ENCODE data around the gene ATP9A.

The ATP9A gene

DNA sequence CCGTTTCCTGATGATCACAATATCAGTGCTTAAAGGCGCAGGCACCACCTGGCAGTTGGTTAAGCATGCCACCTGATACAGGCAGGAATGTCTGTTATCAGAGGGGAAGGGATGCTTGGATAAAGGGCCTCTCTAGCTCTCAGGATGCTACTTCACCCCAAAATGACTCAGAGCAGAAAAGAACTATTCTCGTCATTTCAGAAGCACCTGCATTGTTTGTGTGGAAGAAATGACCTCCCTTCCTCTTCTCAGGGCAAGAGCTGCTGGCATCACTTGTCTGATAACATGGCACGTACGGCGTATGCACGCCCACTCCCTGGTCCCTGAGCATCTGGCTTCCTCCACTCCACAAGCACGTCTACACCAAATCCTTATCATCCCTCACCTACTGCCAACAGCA lies 47.3 kb downstream of the ATP9A start:
- no peak for DNase-seq

DNA sequence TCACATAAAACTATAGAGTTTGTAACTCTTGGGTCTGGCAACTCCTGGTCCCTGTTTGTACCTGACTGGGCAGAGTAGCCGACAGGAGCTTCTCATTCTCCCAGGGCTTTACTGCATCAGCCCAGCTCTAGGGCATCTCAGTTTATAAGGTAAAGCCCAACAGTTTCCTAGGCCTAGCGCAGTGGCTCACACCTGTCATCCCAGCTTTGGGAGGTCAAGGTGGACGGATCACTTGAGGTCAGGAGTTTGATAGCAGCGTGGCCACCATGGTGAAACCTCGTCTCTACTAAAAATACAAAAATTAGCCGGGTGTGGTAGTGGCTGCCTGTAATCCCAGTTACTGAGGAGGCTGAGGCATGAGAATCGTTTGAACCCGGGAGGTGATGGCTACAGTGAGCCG lies 47.8 kb downstream of the ATP9A start:
- no peak for DNase-seq

DNA sequence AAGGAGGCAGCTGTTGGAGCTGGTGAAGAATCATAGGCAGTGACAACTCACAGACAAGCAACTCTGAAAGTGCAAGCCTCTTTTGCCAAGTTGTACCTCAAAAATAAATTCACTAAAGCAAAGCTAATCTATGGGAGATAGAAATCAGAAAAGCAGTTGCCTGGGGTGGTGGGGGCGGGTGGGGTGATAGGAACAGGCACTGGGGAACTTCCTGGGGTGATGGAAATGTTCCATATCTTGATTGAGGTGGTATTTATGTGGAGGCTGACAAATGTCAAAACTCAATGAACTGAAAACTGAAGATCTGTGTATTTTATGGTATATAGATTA lies 52.4 kb downstream of the ATP9A start:
- no peak for DNase-seq

DNA sequence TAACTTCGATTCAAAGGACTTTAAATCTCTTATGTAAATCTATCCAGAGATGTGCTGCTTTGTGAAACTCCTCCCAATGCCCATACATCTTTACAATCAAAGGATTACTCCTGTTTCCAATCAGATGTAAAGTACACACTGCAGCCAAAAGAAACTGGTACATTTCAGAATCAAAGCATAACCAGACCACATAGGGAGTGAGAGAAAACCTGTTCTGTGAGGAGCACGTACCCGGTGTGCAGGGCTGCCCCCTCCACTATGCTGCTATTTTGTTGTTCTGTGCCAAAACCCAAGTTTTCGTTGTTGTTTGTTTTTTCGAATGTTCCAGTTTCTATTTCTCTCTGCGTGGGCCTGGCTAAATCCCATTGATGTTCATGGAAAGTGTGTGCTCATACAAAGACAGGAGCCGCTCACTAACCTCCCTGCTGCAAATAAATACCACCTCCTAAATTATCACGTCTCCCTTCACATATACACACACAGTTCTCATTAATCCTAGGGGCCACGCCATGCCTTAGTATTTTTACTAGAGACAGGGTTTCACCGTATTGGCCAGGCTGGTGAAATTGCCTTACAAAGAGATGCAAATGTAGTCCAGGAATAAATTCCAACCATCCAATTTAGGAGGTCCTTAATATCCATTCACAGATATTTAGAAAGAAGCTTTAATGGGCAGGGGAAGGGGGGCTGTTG lies 52.9 kb downstream of the ATP9A start:
- DNase-seq, result no peak

DNA sequence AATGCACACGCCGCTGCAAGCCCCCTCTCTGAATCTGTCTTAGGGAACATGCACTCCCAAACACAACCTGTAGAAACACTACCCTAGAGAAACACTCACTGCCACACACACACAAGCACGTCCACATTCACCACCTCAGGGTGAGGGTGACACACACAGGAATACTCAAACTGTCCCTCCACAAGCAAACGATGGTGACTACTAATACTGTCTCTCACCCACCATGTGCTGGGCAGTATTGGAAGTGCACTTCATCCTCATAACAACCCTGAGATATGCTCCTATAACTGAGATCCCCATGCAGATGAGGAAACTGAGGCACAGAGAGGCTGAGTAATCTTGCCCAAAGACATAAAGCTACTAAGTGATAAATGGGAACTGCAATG lies 55.0 kb downstream of the ATP9A start:
- DNase-seq, result no peak

DNA sequence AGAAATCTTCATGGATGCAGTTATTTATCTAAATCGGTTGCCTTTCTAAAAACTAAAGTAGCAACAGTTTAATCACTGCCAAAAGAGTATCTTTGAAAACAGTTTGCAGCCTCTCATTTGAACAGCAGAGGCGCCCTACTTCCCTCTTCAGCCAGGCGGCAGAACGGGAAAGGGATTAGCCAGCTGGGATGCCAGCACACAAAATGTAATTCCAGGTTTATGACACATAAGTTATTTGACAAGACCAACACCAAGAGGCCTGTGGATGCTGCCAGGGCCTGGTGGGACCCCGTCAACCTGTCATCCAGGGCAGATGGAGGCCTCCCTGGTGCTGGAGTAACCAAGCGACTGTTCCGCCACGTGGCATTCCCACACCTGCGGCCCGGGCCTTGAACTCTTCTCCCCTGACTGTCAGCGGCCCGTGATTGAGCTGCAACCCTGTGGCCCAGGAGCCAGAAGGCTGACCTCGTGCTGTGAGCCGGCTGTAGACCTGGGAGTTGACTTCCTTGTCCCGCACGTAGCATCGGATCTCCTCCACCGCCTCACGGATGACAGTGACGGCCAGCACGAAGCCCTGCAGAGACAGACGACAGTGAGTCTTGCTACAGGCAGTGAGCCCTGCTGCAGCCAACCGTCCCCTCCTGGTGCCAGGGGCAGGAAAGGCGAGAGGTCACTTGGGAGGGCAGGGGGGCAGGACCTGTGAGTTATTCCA lies 55.5 kb downstream of the ATP9A start:
- DNase-seq, result no peak

DNA sequence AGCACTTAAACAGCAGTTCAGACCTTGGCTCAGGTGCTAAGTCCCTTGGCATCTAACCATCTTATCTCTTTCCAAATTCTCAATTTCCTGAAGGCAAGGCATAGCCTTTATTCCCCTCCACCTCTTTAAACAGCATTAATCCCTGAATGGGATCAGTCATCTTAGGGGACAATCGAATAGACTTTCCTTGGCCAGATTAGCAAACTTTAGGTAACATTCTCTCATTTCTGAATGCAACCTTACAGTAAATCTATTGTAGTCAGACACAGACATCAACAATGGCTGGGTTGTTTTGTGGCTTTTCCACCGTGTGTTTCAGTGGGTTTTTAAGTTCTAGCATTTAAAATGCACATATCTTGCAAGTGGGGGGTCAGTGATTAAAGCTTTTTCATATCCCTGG lies 56.8 kb downstream of the ATP9A start:
- DNase-seq, result no peak

DNA sequence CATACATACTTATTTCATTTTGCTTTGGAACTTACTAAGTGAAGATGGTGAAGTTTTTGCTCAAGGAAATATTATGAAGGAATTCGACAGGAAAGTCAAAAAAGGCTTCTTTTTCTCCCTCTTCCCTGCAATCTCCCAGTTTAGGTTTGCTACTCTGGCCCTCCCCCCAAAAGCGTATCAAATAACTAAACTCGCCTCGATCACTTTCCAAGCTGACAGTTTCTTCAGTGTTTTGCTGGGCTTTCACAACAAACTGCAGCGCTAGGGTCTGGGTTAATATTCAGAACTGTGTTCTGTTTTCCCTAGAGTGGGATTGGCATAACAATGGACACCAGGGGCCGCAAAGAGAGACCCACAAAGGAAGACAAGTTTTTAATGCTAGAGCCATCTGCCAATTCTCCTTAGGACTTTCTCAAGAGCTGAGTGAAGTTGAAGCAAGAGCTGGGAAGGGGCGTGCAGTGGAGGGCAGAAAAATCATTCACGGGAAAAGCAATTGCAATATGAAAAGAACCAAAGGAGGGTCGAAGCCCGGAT lies 57.8 kb downstream of the ATP9A start:
- DNase-seq, result no peak

DNA sequence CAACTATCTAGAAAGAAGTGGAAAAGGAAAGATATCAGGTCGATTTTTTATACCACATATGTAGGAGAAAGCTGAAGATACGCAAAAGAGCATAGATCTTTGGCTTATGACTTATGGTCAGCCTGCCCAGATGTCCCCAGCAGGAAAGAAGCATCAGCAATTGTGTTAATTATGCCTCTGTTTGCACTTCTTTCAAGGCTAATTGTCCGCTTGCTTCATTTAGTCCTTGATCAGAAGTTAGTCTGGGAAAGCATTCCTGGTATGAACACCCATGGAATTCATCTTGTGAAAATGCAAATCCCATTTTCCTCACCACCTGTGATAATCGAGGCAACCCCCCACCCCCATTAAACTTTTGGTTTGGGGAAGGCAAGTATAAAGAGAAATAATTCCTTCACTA lies 62.8 kb downstream of the ATP9A start:
- DNase-seq, result no peak

DNA sequence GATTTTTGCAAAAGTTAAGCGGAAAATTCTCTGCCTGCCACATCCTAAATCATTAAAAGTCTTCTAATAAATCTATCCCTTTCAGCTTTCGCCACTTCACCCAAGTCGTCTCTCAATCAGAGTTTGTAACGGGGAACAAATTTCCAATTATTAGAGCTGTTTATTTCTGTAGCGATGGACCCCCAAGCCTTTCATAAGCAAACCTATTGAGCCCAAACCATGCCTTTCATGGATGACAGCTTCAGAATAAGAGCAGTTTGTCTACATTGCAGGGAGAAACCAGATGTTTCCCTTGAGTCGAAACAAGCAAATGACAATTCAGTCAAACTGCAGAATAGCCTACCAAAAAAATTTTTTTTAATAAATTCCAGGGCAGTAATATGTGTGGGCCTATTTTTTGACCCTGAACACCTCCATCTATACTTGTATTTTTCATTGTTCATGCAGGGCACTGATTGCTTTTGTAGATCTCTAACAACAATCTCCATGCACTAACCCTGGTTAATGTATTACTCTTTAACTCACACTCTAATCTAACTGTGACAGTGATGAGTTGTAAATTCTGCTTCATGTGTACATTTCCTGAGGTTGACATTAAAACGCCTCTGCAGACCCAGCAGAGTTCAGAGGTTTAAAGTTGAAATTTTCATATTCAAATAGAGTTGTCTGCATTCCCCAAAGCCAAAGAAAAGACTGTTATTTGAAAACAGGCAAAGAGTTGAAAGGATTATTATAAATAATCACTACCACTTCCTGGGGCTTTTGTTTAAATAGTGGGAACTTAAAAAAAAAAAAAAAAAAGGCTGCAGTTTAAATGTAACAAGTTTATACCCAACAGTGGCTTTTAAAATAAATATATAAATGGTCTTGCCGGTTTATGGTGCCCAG lies 64.5 kb downstream of the ATP9A start:
- DNase-seq, result no peak

DNA sequence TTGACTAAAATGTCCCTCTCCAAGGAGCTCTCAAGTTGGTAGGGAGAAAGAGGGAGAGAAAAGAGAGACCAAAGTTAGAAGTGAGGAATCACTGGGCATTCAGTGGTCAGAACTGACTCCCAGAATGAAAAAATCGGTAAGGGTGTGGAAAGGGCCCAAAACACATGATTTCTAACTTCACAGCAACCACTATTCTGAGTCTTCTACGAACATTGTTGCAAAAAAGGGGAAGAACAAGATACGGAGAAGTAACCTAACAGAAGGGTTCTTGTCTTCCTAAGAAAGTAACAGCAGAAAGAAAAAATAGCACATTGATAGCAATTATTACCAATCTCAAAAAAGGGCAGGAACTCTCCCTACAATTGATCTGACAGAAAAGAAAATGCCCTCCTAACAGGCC lies 65.6 kb downstream of the ATP9A start:
- DNase-seq, result no peak

DNA sequence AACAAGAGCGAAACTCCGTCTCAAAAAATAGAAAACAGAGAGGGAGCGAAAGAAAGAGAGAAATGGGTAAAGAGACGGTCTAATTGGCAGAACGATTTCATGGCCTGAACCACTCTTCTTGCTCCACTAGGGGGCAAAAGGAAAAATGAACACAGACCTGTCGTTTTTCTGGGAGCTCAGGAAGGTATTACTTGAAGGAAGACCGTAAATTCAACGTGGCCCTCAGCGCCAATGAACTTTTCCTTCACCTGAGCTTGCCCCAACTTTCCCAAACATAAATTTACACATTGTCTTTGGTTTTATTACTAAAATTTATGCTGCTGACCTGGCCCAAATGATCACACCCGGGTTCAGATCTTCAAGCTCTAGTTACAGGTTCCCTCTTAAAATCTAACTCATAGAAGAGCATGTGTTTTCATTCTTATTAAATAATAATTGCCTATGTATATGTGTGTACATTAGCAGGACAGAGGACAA lies 67.3 kb downstream of the ATP9A start:
- DNase-seq, result no peak

DNA sequence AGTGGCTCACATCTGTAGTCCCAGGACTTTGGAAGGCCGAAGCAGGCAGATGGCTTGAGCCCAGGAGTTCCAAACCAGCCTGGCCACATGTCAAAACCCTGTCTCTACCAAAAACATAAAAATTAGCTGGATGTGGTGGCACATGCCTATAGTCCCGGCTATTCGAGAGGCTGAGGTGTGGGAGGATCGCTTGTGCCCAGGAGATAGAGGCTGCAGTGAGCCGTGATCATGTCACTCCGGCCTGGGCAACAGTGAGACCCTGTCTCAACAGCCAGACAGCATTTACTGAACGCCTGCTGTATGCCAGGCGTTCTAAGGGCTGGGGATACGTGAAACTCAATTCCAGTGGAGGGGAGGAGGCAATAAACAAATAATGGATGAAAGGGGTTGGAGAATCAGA lies 69.9 kb downstream of the ATP9A start:
- DNase-seq, result no peak

DNA sequence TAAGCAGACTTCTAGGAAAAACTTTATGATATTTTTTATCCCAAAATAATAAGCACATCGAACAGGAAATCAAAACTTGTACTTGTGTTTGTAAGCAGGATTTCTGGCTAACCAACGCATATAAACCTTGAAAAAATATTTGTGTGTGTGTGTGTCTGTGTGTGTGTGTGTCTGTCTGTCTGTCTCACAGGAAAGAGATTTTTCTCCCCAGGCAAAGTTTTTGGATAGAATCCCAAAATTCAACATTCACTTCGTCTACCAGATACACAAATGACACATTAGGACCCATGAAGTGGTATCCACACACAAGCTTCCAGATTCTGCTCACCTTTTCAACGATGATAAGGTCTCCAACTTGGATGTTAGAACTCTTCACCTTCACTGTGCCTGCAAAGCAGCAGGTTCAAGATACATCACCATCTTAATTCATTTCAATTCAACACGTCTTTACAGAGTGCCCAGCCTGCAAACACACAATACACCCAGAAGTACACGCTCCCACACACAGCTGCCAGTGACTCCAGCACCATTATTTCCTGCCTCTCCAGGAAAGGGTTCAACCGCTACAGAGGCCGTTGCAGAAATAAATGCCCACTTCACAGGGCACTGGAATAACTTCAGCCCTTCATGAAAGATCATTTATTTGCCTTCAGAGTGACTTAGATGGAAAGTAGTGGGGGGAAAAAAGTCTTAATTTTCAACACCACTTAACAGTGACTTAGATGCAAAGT lies 70.9 kb downstream of the ATP9A start:
- no peak for DNase-seq

DNA sequence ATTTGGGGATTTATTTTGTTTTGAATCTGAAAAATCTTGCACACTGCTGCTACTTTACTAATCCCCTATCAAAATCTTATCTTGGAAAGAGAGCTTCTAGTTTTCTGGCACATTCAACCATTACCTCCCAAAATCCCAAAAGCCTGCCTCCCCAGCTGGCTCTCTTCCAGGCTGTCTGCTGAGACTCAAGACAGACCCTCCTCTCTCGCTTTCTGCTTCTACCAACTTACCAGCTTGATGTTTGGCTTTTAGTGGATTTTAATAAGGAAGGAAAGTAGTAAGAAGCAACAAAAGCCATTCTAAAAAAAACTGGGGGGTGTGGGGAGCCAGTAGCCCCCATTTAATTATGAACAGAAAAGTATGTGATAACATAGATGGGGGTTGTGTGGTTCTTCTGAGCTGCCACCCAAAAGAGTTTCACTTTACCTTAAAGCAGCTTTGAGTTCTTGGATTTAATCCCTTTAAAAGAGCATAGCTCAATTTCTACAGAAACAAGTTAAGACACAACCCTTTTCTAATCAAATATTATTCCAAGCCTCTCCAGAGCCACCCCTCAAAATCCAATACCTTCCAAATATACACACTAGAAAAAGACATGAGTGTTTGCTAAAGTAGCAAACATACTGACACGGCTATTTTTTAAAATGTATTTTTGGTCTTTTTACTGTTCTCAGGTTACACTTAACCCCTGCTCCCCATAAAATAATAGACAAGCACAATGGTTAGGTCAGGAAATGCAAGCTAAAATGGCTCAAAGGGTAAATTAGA lies 71.7 kb downstream of the ATP9A start:
- no peak for DNase-seq

DNA sequence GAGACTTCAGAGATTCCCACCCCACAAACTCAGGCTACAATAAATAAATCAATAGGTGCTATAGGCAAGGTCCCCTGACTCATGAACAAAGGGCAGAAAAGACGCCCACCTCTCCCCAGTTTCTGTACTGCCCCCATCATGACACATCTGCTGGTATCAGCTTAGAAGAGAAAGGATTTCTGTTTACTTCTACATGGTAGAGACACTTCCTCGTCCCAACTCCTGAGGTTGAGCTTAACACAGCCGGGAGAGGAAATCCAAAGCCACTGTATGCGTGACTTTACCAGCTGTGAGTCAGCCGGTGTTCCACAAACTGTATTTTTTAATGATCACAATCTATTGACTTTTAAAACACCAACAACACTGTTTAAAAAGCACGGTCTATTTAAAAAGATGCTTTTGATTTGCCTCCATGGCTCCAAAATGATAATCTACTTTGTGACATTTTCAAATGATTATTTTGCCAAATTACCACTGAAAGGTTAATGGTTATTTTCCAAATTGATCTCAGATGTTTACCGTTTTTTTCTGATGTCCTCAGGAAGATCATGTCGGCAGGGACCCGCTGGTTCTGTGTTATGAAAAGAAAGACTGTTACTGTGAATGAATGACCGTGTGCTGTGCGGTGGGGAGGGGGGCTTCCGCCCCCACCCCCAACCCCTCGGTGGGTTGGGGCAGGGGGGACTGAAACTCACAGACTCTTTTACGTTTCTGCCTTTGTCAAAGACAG lies 72.5 kb downstream of the ATP9A start:
- no peak for DNase-seq

DNA sequence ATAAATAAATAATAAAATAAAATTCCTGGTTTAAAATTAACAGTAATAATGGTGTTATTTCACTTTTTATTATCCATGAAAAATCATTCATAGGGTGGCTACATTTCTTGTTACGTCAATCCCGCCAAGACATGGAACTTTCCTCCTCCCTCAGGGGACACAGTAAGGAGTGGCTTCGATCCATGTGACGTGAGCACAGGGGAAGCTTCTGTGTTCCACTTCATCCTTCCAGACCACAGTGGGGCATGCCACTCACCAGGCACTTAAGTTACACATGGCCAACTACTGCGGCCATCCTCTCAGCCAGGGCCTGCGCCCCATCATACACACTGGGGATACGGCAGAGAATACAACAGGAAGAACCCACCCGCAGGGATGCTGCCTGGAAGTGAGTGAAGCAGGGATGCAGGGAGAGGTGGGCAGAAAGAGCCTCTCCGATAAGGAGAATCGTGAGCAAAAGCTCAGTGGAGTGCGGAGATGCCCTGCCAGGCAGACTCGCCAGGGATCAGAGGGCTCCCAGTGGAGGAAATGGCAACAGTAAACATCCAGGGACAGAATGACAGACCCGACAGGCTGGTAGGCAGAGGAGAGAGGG lies 75.3 kb downstream of the ATP9A start:
- DNase-seq, result no peak

DNA sequence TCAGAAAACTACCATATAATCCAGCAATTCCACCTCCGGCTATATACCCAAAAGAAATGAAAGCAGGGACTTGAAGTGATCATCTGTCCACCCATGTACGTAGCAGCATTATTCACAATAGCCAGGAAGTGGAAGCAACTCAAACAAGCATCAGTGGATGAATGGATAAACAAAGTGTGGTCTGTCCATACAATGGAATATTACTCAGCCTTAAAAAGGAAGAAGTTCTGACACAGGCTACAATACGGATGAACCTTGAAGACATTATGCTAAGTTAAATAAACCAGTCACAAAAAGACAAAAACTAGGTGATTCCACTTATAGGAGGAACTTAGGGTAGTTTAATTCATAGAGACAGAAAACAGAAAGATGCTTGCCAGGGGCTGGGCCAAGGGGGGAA lies 76.5 kb downstream of the ATP9A start:
- DNase-seq, result no peak

DNA sequence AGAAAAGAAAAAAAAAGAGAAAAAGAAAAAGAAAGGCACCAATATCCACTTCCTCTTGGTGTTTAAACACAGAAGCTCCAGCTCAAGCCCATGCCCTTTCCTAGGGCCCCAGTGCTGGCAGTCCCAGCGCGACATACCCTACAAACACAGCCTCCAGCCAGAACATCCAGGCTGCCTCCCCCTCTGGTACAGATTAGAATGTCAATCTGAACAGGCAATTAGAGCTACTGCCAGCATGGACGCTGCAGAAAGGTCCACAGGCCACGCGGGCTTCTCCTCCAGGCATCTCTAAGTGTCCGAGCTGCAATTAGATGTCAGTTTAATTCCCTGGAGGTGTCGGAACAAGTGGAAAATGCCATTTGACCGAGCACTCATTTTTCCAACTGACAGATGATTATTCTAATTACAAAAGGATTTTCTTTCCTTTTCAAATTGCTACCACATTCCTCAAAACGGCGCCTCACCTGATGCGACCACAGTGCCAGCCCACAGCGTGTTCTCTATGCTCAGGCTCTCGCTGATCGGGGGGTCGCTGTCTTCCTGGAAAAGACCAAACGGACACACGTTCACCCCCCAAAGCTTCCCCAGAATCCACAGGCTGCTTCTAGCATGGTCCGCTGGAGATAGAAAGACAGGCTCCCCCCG lies 79.5 kb downstream of the ATP9A start:
- DNase-seq, result no peak

DNA sequence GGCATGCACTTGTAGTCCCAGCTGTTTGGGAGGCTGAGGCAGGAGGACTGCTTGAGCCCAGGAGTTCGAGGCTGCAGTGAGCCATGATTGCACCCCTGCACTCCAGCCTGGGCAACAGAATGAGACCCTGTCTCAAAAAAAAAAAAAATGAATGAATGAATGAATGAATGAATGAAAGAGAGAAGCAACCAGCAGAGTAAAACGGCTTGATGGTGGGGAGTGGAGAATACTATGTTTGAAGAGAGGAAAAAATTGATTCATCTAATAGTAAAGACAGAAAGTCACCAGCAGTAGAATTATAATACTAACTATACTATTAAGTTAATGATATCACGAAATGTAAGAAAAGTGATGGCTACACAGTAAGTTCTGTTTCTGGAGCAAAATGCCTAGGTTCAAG lies 80.6 kb downstream of the ATP9A start:
- no peak for DNase-seq
